ENCODE measurements around the gene MSANTD2.

MSANTD2 gene

GRCh38 chr11:124798991-124799347 lies 1.2 kb downstream of the MSANTD2 start:
- DNase-seq (ENCODE audit: low read depth): peak; percentile 59
- no peak for TF ChIP-seq CTCF (IDR thresholded peaks at IDR 0.05; ENCODE audit: insufficient read depth, low read depth, low read length, missing control alignments)
- H3K4me3 ChIP-seq (ENCODE audit: low read depth, low read length): peak overlapping the region; percentile 82

DNA sequence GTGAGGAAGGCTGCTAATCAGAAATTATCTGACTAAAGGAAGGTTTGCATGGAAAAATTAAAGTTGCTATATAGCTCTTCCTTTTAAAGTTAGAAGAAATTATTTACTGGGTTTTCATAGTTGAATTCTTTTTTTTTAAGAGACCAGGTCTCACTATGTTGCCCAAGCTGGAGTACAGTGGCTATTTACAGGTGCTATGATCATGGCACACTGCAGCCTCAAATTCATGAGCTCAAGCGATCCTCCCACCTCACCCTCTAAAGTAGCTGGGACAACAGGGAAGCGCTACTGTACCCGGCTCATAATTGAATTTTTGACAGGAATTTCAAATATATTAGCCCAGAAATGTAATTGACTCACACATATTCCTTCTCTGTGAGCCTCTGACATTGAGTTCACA lies 3.9 kb downstream of the MSANTD2 start:
- H3K4me3 ChIP-seq (ENCODE audit: low read depth, low read length): no peak overlapping the region
- TF ChIP-seq CTCF (IDR thresholded peaks at IDR 0.05; ENCODE audit: insufficient read depth, low read depth, low read length, missing control alignments): no peak
- DNase-seq (ENCODE audit: low read depth): no peak

GRCh38 chr11:124793466-124794278 lies 6.5 kb downstream of the MSANTD2 start:
- H3K4me3 ChIP-seq (ENCODE audit: low read depth, low read length): no peak overlapping the region
- peak; percentile 76 for DNase-seq (ENCODE audit: low read depth)
- TF ChIP-seq CTCF (IDR thresholded peaks at IDR 0.05; ENCODE audit: insufficient read depth, low read depth, low read length, missing control alignments): peak; percentile 69

DNA sequence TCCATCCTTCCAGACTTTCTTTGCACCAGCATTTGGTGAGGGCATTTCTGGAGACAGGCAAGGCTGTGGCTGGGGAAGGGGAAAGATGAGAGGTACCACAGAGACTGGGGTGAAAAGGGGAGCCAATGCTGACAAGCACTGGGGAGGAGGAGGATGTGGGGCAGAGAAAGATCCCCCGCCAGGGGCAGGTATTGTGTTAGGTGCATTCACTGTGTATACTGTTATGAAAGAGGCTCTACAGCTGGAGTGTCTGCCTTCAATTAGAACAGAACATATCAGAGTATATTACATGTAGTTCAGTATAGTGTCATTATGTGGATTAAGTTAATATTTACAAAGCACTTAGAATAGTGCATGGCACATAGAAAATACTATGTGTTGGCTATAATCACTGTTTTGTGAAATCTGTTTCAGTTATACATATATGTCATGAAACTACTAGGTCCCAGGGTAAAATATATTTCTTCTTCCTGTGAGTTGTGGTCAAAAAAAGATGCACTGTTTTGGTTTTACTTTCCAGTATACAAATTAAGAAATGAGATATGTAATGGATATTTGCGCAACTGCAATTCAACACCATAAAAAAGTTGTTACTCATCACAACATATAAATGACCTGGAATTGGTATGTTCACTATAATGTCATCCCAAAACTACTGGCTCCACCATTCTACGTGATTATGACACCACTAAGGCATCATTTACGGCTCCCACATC lies 8.4 kb downstream of the MSANTD2 start:
- no peak for TF ChIP-seq CTCF (IDR thresholded peaks at IDR 0.05; ENCODE audit: insufficient read depth, low read depth, low read length, missing control alignments)
- peak; percentile 39 for DNase-seq (ENCODE audit: low read depth)
- no peak overlapping the region for H3K4me3 ChIP-seq (ENCODE audit: low read depth, low read length)

DNA sequence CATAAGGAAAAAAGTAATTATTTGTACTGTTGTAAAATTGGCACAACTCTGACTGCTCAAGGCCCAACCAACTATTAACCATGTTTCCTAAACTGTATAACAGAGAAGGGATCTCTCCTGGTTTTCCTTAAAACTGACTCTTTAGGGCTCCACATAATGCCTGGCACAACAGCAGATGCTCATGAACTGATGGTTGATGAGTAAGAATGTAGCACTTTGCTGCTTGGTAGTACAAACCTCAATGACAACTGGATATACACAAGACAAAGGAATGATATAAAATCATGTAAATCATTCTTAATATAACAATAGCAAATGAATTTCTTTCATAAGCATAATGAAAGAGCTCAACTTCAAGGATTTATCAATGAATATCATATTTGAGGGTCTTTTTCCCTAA lies 11.7 kb downstream of the MSANTD2 start:
- TF ChIP-seq CTCF (IDR thresholded peaks at IDR 0.05; ENCODE audit: insufficient read depth, low read depth, low read length, missing control alignments): no peak
- no peak overlapping the region for H3K4me3 ChIP-seq (ENCODE audit: low read depth, low read length)
- DNase-seq (ENCODE audit: low read depth): no peak

- no peak for TF ChIP-seq CTCF (IDR thresholded peaks at IDR 0.05; ENCODE audit: insufficient read depth, low read depth, low read length, missing control alignments)
Measured at GRCh38 chr11:124784051-124784450, 16.2 kb downstream of the MSANTD2 start.

More at GRCh38 chr11:124784051-124784450, 16.2 kb downstream of the MSANTD2 start:
- no peak for DNase-seq (ENCODE audit: low read depth)
- H3K4me3 ChIP-seq (ENCODE audit: low read depth, low read length): no peak overlapping the region
